Stimulated activated CD8-positive, alpha-beta memory T cell treated with anti-CD3 and anti-CD28 coated beads, Interleukin-12 subunit alpha, Interleukin-12 subunit beta, amount 100 ng/mL, for 24 hours (primary cell): ENCODE measurements around the gene FGF16.
"Not testable (repeated sequence)": the region's sequence is repeated elsewhere in the genome, so short reads cannot be mapped to it uniquely, and the experiment has no call there.

Experiments used
- DNase-seq: peaks from one replicate; pipeline ENCODE4 v3.0.0-alpha.2; 2020; ENCODE audit errors: extremely low read depth

Gene FGF16

DNA sequence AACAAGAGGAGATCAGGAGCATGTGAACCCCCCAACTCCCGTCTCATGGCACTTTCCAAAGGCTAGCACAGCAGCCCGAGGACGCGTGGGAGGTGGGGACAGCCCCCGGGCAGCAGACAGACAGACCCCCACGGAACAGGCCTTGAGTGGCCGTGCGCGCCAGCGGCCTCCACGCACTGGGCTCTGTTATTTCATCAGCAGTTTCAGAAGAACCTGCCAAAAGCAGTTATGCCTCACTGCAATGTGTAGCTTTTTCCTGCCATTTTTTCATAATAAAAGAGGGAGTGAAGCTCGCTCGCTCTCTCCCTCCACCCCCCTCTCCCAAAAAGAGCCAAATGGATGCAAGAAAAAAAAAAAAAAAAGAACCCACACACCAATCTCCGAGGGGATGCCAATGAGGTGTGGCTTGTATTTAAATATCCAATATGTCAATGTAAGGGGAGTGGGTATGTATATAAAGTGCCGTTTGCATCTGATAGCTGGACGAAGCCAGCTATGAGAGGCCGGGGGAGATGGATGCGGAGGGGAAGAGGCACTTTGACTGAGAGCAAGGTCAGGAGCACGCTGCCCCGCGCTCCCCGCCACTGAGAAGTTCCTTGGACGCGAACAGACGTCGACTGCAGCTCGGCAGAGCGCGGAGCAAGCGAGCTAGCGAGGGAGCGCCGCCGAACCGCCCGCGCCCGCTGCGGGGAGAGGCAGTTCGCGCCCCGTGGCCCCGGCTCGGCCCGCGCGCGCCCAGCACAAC lies at the start of gene FGF16:
Gene FGF16, plus strand, starts transcription at position 482 of the 745 bp plus-strand sequence. CDS start 286 bp downstream, outside the sequence.
- DNase-seq = no peak

DNA sequence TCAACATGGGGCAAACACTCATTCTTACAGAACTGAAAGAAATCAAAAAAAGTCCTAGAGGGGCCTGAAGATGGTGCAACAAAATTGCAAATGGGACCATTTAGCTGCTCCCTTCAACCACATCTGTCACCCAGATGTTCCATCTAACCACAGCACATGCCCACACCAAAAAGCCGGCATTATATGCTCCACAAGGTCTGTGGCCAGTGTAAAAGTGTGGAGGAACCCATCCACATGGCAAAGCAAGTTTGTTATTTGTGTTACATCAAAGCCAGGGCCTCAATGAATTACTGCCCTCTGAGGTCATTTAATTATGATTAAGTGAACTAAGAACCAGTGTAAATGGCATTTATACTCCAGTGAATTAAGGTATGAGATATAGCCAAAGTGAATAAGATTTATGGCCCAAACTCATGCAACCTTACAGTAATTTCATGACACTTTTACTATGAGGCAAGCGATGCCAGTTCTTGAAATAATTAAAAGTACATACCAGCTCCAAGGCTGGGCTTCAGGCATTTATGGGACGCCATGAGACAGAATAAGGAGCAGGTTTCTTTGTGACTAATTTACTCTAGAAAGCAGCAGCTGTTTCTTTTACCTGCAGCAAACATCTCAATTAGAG lies 48.7 kb upstream of the FGF16 start:
- DNase-seq = no peak

DNA sequence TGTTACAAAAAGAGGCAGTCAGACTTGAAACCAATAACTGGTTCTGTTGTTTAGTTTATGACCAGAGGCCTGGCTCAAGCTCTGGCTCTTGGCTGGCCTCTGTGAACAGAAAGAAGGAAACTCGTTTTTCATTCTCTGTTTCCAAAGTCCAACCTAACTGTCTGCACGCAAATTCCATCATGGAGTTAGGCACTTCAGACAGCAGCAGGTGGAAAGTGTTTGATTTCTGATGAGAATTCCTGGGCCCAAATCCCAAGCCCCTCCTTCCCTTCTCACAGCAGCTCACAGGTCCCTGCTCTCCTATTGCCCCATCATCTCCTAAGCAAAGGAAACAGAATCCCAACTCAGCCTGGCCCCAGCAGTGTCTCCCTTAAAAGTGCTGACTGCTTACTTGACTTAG lies 42.8 kb upstream of the FGF16 start:
- no peak for DNase-seq

DNA sequence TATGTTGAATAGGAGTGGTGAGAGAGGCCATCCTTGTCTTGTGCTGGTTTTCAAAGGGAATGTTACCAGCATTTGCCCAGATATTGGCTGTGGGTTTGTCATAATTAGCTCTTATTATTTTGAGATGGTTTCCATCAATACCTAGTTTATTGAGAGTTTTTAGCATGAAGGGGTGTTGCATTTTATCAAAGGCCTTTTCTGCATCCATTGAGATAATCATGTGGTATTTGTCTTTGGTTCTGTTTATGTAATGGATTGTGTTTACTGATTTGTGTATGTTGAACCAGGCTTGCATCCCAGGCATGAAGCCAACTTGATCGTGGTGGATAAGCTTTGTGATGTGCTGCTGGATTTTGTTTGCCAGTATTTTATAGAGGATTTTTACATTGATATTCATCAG lies 39.4 kb upstream of the FGF16 start:
- DNase-seq = not testable (repeated sequence)

DNA sequence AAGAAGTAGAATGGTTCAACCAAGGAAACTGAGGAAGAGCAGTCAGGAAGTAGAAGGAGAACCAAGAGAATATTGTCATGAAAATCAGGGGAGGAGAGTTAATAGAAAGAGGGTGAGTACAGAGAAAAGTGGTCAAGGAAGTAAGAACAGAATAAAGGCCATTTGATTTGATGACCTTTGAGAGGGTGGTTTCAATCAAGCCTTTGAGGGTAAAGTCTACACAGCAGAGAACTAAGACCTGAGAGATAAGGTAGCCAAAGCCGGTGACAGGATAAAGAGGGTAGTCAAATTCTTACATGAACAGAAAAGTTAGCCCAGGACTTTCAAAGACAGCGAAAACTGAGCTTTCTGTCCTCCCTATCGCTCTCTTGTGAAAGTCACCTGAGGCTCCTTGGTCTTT lies 34.6 kb upstream of the FGF16 start:
- no peak for DNase-seq

DNA sequence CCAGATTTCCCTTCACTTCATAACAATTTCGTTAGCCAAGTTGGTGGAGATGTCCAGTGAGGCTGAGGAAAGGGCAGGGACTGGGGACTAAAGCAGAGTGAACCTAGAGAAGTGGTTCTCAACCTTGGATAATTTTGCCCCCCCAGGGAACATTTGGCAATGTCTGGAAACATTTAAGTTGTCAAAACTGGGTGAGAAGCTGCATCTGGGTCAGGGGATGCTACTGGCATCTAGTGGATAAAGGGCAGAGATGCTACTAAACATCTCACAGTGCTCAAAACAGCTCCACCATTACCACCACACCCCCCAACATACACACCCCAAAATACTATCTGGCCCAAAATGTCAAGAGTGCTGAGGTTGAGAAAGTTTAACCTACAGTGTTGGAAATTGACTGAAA lies 32.0 kb upstream of the FGF16 start:
- no peak for DNase-seq

DNA sequence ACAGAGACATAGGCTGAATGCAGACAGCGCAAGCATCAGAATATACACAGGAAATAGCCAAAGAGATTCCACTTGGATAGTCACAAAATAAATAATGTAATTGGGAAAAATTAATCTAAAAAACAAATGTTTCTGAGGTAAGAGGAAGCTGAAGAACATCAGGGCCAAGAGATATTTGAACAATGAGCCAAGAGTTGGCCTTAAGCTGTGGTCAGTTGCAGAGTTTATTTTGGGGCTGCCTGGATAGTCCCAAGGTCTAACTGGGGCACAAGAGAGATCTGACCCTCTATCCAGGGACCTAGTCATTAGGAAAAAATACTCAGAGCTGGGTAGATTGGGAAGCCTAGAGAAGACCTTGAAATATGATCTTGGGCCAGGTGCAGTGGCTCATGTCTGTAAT lies 31.3 kb upstream of the FGF16 start:
- no peak for DNase-seq

DNA sequence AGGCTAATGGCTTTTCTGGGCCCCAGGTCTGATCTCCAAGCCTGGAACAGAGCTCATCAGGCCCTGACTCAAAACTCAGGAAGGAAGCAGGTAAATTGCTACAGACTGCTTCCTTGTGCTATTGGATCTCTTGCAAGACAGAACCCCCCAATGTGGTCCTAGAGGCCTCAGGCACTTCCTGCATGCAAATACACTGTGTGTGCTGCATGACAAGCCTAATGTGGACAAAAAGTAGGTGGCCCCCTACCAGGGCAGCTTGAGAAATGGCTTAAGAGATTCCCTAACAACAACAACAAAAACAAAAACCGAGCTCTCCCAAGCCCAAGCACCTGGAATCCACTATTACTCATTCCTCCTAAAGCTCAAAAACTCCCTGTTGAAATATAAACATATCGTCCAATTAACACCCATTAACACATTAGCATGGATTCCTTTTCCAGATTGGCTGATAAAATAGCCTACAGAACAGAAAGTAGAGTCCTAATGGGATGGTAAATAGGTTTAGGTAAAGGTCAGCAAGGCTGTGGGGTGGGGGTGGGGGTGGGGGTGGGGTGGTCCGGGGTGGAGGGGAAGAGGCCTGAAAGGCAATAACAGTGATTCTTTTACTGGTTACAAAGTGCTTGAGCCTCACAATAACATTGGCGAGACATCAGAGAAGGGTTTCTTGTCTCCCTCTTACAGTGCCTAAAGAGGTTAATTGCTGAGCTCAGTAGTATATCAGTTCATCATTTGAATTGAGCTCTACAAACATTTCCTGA lies 24.1 kb upstream of the FGF16 start:
- no peak for DNase-seq

DNA sequence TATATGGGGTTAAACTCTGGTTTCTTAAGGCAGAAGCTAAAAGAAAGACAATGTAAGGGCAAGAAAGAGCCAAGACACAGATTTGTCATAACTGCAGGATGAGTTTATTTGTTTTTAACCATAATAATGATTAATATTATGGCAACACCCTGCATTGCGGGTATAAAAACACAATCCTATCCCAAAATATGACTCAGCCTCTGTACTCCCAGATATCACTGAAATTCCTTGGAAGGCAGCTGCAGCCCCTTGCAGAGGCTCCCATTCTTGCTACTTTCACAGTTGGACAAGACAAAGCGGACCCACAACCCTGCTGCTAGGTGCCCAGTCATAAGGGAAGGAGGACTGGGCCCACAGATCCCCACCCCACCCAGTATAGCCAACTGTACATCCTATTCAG lies 20.4 kb upstream of the FGF16 start:
- no peak for DNase-seq

DNA sequence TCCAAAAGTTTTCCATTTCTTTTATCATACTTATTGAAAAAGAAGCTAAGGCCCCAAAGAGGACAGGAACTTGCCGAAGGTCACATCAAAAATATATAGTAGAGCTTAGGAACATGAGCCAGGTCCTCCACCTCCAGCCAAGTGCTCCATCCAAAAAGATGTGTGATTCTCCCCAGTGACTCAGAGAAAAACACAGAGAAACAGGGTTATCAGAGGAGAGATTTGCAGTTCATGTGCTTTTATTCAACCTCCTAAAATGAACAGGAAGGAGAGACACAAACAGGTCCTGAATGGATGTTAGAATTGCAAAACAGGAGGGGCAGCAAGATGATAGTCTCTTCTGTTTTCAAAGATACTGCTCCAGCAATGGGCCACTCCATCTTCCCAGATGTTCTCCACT lies 19.6 kb upstream of the FGF16 start:
- DNase-seq = no peak

DNA sequence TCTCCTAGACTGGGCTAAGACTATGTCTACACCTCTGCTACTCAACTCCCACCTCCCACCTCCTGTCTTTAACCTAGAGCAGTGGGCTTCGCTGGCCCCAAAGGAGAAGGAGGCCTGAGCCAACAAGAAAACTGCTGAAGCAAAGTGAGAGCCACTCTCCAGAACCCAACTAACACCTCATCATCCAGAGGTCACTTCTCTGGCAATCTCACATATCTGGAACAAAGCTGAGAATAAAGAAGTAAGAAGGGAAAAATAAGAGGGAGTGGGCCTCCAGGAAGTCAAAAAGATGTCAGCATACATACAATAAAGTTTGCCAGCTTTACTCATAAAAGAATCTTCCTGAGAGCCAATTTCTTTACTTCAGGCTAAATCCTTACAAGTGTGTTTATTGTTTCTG lies 18.6 kb upstream of the FGF16 start:
- DNase-seq = no peak

DNA sequence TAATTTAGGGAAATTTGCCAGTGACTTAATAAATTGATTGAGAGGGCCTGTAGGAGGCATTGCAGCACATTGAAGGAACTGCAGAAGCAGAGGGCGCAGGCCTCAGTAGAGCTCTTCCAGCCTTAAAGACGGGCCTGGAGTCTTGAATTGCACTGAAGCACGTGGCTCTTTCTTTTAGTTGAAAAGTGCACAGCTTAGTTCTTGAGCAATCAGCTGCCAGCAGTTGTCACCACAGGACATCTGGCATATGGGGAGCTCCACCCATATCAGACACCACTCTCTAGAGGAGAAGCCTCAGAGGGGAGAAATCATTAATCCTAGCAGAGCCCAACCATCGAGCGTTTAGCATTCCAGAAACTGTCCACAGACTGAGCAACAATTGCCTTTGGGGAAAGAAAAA lies 16.0 kb upstream of the FGF16 start:
- DNase-seq = no peak

DNA sequence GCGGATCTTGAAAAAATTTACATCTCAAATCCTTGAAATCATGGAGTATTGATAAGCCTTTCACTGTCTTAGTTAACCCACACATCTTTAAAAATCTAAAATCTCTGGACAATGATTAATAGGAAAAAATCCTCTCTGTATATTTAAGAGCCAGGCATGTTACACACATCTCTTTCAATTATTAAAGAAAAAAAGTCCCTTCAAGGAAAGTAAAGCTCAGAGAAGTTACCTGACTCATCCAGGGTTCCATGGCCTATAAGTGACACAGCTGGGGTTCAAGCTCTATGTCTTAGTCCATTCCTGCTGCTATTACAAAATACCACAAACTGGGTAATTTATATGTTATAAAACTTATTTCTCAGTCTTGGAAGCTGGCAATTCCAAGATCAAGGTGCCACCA lies 14.2 kb upstream of the FGF16 start:
- no peak for DNase-seq

DNA sequence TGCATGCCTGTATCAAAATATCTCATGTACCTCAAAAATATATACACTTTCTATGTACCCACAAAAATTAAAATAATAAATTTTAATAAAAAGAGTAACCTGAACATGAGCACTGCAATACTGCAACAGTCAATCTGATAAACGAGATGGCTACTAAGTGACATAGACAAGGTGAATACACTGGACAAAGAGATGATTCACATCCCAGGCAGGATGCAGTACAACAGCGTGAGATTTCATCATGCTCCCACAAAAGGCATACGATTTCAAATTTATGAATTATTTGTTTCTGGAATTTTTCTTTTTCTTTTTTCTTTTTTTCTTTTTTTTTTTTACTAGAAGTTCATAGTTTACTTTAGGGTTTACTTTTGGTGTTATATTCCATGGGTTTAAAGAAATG lies 12.2 kb upstream of the FGF16 start:
- no peak for DNase-seq

DNA sequence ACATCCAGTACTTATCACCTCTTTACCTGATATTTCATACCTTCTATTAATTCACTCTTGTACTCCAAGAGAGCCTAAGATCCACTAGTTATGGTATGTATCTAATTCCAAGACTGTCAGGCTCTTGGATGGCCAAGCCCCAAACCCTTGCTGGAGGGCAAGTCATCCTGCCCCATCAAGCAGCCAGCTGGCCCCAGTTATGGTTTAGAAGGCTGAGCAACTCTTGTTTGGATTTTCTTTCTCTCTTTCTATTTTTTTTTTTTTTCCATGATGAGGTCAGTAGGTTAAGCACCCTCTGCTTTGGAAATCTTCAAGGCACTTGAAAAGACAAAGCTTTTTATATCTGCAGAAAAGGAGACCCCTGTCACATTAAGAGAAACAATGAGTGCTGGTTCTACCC lies 10.9 kb upstream of the FGF16 start:
- DNase-seq = no peak

DNA sequence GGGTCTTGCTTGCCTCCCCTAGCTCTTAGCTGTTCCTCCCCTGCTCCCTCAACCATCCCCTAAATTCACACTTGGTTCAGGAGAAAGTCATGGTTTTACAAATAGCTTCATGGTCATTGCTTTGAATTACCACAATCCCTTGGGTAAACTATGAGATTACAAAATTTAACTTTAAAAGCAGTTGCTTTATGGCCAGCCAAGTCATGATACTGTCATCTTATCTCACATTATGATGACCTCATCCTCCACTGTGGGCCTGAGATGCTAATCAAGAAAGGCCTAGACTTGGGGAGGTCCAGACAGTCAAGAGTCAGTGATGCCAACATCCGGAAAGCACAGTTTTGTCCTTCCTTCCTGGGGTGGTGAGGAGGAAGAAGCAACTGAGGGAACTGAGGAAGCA lies 10.5 kb upstream of the FGF16 start:
- DNase-seq = no peak

DNA sequence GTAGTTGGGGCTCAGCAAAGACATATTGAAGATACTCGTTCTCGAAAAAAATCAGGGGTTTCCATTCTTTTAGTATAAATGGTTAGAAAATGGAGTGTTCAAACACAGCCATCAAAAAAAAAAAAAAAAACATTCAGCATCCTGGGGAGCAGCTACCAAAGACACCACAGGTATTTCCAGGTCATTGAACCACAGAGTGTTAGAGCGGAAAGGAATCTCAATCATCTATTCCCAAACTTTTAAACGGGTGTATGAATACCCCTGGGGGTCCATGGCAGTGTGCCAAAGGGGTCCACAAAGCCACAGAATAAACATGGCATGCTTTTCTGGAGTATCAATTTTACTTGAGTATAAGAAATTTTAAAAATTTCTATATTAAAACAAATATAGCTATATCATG lies 6.9 kb upstream of the FGF16 start:
- no peak for DNase-seq

DNA sequence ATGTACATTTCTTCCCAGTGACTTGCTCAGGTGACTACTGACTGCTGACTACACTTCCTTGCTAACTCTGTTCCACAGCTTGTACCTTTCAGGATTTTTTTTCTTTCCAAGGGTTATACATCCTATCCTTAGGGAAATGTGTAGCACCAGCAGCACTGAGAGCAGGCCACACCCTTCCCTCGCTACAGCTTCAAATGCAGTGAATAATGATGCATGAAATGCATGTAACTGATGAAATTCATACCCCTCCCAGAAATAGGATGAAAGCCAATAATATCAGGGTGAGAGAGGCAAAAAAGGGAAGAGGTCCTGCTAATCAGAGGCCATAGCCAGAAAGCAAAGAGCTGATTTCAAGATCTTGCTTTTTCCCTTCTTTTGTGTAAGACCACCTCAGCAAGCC lies 6.2 kb upstream of the FGF16 start:
- DNase-seq = no peak

DNA sequence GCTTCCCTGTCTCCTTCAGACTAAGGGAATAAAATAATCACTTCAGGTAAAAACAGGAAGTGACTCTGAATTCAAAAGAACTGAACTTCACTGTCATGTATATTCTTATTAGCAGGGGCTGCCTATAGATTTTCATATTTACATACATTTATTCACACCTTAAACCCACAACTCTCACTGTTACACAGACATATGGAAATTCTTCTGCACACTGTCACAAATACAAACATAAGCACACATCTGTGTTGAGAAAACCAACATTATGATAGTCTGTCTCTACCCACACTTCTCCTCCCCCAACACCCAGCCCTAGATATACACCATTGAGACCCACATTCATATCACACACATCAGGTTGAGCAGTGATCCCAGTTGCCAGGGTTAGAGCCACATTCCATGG lies 5.7 kb upstream of the FGF16 start:
- no peak for DNase-seq

DNA sequence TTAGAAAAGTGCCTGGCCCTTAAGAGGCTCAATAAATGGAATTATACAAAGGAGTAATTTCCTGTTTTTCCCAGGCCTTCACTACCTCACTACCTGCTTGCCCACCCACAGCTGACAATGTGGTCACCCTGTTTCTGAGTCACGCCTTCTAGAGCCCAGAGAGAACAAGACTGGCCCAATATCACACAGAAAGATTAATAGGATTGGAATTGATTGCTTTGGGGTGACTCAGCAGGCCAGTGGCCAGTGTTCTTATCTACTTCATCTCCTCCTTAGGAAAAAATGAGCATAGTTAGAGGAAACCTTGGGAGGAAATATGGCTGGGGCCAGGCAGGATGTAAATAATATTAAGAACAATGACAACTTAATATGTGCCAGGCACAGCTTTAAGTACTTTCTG lies 4.5 kb upstream of the FGF16 start:
- DNase-seq = no peak

DNA sequence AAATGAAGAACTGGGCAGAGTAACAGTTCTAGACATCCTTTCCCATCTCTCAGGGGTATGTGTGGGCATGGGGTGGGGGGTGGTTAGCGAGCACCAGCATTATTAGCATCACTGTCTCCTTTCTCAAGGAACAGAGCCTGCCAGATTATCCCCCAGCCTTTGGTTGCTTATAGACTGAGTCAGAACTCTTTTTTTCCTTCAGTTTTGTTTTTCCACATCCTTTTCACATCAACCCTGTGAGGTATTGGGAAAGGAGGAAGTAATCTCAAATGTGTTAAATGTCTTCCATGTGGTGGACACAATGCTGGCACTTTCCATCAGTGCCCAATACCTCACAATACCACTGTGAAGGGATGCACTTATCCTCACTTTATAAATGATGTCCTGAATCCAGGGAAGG lies 3.1 kb upstream of the FGF16 start:
- DNase-seq = no peak

DNA sequence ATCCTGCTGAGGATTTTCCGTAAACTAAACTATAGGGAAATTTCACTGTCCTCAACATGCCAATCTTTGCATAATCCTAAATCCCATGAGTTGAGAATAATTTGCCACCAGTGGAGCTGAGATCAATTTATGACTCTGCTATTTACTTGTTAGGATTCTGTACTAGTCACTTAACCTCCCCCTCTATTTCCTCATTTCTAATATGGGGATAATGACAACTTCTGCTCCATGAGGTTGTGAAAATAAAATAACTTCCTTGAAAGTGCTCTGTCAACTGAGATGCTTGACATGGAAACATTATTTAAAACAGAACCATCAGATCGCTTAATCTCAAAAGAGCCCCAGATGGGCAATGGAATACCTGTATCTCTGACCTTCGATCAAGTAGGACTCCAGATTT lies 2.6 kb upstream of the FGF16 start:
- no peak for DNase-seq

DNA sequence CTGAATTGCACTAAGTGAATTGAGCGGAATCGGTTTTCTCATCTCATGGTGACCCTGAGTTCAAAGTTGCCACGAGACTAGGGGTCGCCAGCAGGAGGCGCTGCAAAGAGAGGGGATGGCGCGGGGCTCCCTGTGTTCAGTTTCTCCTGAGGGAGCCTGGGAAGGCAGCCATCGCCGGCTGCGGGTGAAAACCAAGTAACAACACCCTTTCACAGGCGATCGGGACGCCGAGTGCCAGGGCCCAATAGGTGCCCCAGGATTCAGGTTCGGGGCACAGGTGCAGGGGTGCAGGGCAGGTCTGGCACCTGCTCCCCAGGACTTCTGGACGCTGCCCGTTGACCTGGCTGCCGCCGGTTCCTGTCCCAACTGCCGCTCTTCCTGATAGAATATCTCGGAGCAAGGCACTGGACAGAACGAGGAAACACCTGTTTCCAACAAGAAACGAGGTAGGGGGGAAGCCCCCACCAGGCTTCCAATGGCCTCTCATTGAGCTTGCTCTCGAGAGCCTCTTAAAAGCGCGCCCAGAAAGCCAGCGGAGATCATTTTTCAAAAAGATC lies 1.1 kb upstream of the FGF16 start:
- DNase-seq = no peak
